Keratinocyte (primary cell): ENCODE data around the gene EML5.

Experiments
- EZH2 ChIP-seq: IDR thresholded peaks from one replicate; pipeline ENCODE4 v1.6.1; 2012; ENCODE audit warnings: inconsistent platforms, mild to moderate bottlenecking, low read length, moderate library complexity
- TF ChIP-seq, protein P1 (sequence below), 3 experiments: IDR thresholded peaks in 1 of 3; conservative IDR thresholded peaks in 1 of 3; optimal IDR thresholded peaks in 1 of 3; 2 replicates in 2 of 3; 3 replicates in 1 of 3; pipeline versions ENCODE3 to v1.5.1; 2011; ENCODE audit warnings: low read length in 3 of 3, mild to moderate bottlenecking in 3 of 3, moderate library complexity in 2 of 3, control low read depth in 1 of 3, inconsistent platforms in 1 of 3; ENCODE audit not compliant: insufficient read depth in 2 of 3; ENCODE audit errors: extremely low read depth in 1 of 3

DNA sequence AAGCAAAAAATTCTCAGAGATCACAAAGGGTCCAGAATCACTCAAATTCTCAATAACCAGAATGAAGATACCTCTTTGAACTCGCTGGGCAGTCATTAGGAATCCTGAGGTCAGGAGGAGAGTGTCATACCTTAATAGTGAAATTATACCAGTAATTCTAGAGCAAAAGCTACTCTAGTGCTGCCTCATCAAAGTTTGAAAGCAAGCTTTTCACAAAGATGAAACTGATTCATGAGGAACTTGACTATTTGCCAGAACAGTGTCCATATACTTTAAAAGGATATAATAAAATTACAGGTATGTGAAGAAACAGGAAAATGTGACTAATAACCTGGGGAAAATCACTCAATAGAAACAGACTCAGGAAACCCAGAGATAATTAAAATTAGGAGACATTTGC lies 44.5 kb downstream of the EML5 start:
- TF ChIP-seq, protein P1, sequence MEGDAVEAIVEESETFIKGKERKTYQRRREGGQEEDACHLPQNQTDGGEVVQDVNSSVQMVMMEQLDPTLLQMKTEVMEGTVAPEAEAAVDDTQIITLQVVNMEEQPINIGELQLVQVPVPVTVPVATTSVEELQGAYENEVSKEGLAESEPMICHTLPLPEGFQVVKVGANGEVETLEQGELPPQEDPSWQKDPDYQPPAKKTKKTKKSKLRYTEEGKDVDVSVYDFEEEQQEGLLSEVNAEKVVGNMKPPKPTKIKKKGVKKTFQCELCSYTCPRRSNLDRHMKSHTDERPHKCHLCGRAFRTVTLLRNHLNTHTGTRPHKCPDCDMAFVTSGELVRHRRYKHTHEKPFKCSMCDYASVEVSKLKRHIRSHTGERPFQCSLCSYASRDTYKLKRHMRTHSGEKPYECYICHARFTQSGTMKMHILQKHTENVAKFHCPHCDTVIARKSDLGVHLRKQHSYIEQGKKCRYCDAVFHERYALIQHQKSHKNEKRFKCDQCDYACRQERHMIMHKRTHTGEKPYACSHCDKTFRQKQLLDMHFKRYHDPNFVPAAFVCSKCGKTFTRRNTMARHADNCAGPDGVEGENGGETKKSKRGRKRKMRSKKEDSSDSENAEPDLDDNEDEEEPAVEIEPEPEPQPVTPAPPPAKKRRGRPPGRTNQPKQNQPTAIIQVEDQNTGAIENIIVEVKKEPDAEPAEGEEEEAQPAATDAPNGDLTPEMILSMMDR (optimal IDR thresholded peaks at IDR 0.05 in 1 of 3, IDR thresholded peaks at IDR 0.05 in 1 of 3, conservative IDR thresholded peaks at IDR 0.05 in 1 of 3; ENCODE audit: extremely low read depth in 1 of 3, insufficient read depth in 2 of 3, low read length in 3 of 3) = no peak
- TF ChIP-seq EZH2 = no peak
